ENCODE results near the gene ARSI. TPM values are rescaled to one million over a fixed set of nuclear protein-coding genes. Genes with fewer than 3 reads are reported as not detected.

ARSI gene
- total and polyA plus RNA-seq, 8 donors, result 0.14 to 0.87 (median 0.24) TPM; not detected in 3

GRCh38 chr5:150303070-150303615 lies 438 bp upstream of the ARSI start:
- Histone ChIP-seq H3K4me1 (peaks cover 0 to 4% (median 0%) of the 10 kb centered on the region in 3 donors), H3K4me3 (peak overlapping the region in 2 of 4 donors; percentile 22 to 47), H3K27ac (no peak overlapping the region), H3K36me3 (no peaks in the 10 kb centered on the region), H3K9me3 (no peaks in the 10 kb centered on the region), H3K27me3 (peaks cover 0 to 6% (median 0%) of the 10 kb centered on the region in 4 donors)
- DNase-seq, result peak in 1 of 6 donors; percentile 30
- no peak for ATAC-seq
- no peak for FAIRE-seq
- 32 to 34% methylated on average over 16 of the region's 16 CpGs for WGBS, 2 donors
- intact Hi-C loops (cut with DNase I), result no loop called here
- no peak for TF ChIP-seq CTCF (IDR thresholded peaks at IDR 0.05)

GRCh38 chr5:150301901-150302300 lies 804 bp downstream of the ARSI start:
- Histone ChIP-seq H3K27me3 (peaks cover 0 to 6% (median 0%) of the 10 kb centered on the region in 4 donors), H3K9me3 (no peaks in the 10 kb centered on the region), H3K4me1 (peaks cover 0 to 4% (median 0%) of the 10 kb centered on the region in 3 donors), H3K4me3 (peak overlapping the region in 1 of 4 donors; percentile 47), H3K27ac (no peak overlapping the region), H3K36me3 (no peaks in the 10 kb centered on the region)
- no peak for DNase-seq
- no peak for FAIRE-seq
- WGBS, 2 donors, result 29 to 35% methylated on average over 22 of the region's 22 CpGs
- no peak for TF ChIP-seq CTCF (IDR thresholded peaks at IDR 0.05)
- ATAC-seq, result no peak
- intact Hi-C loops (cut with DNase I), result no loop called here

- peaks cover 0 to 4% (median 0%) of the 10 kb centered on the region in 3 donors for H3K4me1 ChIP-seq
- no peaks in the 10 kb centered on the region for H3K9me3 ChIP-seq
- DNase-seq, result peak in 1 of 6 donors; percentile 10
- no peak overlapping the region for H3K4me3 ChIP-seq
- FAIRE-seq, result no peak
- intact Hi-C loops (cut with DNase I), result no loop called here
- ATAC-seq, result no peak
- no peak for TF ChIP-seq CTCF (IDR thresholded peaks at IDR 0.05)
- H3K27ac ChIP-seq, result no peak overlapping the region
- 87 to 88% methylated on average over 1 of the region's 1 CpG for WGBS, 2 donors
- H3K36me3 ChIP-seq, result no peaks in the 10 kb centered on the region
- peaks cover 0 to 6% (median 0%) of the 10 kb centered on the region in 4 donors for H3K27me3 ChIP-seq
These were observed 1.6 kb downstream of the ARSI start for GRCh38 chr5:150301170-150301505.

DNA sequence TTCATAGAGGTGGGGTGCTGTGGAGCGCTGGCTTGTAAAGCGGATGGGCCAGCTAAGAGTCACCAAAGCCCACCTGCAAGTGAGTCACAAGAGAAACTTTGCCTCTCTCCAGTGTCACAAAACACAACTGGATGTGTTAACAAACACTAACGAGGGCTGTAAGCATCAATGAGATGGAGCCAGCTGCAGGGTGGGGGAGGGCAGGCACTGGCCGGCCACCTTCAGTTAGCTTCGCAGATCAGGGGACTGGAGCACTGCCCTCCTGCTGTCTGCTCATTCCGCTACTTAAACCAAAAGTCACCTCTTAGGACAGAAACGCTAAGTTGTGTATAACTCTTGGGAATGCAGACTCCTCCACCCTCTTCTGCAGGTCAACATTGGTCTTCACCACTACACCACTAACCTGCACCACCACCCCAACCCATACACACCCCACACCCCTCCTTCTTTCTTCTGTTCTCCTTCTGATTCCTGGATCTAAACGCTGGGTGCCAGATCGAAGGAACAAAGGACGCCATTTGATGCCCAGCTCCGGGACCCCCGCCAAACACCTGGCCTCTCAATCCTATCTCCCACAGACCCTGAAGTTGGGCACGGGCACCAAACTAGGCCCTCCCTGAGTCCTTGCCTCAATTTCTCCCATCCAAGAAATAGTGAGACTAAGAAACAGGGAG lies 2.1 kb downstream of the ARSI start:
- H3K36me3 ChIP-seq, result no peaks in the 10 kb centered on the region
- TF ChIP-seq CTCF (IDR thresholded peaks at IDR 0.05), result no peak
- no peak for FAIRE-seq
- intact Hi-C loops (cut with DNase I), result no loop called here
- H3K4me1 ChIP-seq, result peaks cover 0 to 4% (median 0%) of the 10 kb centered on the region in 3 donors
- H3K27ac ChIP-seq, result no peak overlapping the region
- no peak for ATAC-seq
- H3K4me3 ChIP-seq, result no peak overlapping the region
- peaks cover 0 to 6% (median 0%) of the 10 kb centered on the region in 4 donors for H3K27me3 ChIP-seq
- H3K9me3 ChIP-seq, result no peaks in the 10 kb centered on the region
- WGBS, 2 donors, result 82 to 86% methylated on average over 13 of the region's 13 CpGs
- DNase-seq, result peak in 1 of 6 donors; percentile 21

All from pancreas (tissue), 10 donors.